Glutamatergic neuron (in vitro differentiated cells): ENCODE data around the gene PRKCE. TPM values are rescaled to one million over a fixed set of nuclear protein-coding genes. Genes with fewer than 3 reads are reported as not detected.
"Not testable (repeated sequence)": the region's sequence is repeated elsewhere in the genome, so short reads cannot be mapped to it uniquely, and the experiment has no call there.

ENCODE experiments used
- DNase-seq: peaks from one replicate; pipeline ENCODE4 v3.0.0; 2022
- H3K27ac Mint-ChIP-seq: one replicate; pipeline ENCODE4 v1.8.0; 2020; ENCODE audit warnings: mild to moderate bottlenecking, mixed read lengths, inconsistent platforms; ENCODE audit not compliant: unreplicated experiment
- H3K27me3 Mint-ChIP-seq: one replicate; pipeline ENCODE4 v1.8.0; 2020; ENCODE audit warnings: mild to moderate bottlenecking, moderate library complexity, mixed read lengths, inconsistent platforms; ENCODE audit not compliant: unreplicated experiment
- H3K36me3 Mint-ChIP-seq: one replicate; pipeline ENCODE4 v1.8.0; 2020; ENCODE audit warnings: mild to moderate bottlenecking, mixed read lengths, inconsistent platforms; ENCODE audit not compliant: unreplicated experiment
- H3K4me1 Mint-ChIP-seq: one replicate; pipeline ENCODE4 v1.8.0; 2020; ENCODE audit warnings: mild to moderate bottlenecking, low read depth, mixed read lengths, inconsistent platforms; ENCODE audit not compliant: unreplicated experiment
- H3K4me3 Mint-ChIP-seq: one replicate; pipeline ENCODE4 v1.8.0; 2020; ENCODE audit warnings: mild to moderate bottlenecking, mixed read lengths, inconsistent platforms; ENCODE audit not compliant: unreplicated experiment
- H3K9me3 Mint-ChIP-seq: one replicate; pipeline ENCODE4 v1.8.0; 2020; ENCODE audit warnings: mild to moderate bottlenecking, moderate library complexity, mixed read lengths, inconsistent platforms; ENCODE audit not compliant: unreplicated experiment
- CTCF ChIP-seq: fragments of 200-600 bp; sonication (generic); IDR thresholded peaks from one replicate; pipeline ENCODE4 v1.5.0; 2021; ENCODE audit not compliant: partially characterized antibody, unreplicated experiment
- total RNA-seq: library from RNA; stranded (reverse); fragmentation: NEBNext Ultra II Directional; extraction: Animal tissue kit (Norgen Biotek cat#: 25700); gene quantifications from one replicate; pipeline ENCODE4 v1.2.1, GENCODE V29; 2021; ENCODE audit not compliant: unreplicated experiment

The PRKCE gene
- total RNA-seq, 1 donor from 2014 or later = 74.8 TPM

- peaks cover 10% of the 10 kb centered on the region for H3K9me3 Mint-ChIP-seq
- no peak overlapping the region for H3K27ac Mint-ChIP-seq
- H3K4me1 Mint-ChIP-seq = peaks cover 37% of the 10 kb centered on the region
- H3K27me3 Mint-ChIP-seq = no peaks in the 10 kb centered on the region
- no peak for DNase-seq
- H3K4me3 Mint-ChIP-seq = no peak overlapping the region
- no peaks in the 10 kb centered on the region for H3K36me3 Mint-ChIP-seq
- TF ChIP-seq CTCF = no peak
These were observed 41.1 kb downstream of the PRKCE start for GRCh38 chr2:45692566-45692965.

- H3K4me1 Mint-ChIP-seq = peaks cover 42% of the 10 kb centered on the region
- not testable (repeated sequence) for H3K9me3 Mint-ChIP-seq, H3K27me3 Mint-ChIP-seq, H3K36me3 Mint-ChIP-seq, H3K27ac Mint-ChIP-seq, DNase-seq, H3K4me3 Mint-ChIP-seq
These were observed 44.1 kb downstream of the PRKCE start for GRCh38 chr2:45695480-45696007.

GRCh38 chr2:45696708-45697107, 45.2 kb downstream of the PRKCE start:
- TF ChIP-seq CTCF = no peak
- no peaks in the 10 kb centered on the region for H3K9me3 Mint-ChIP-seq
- H3K27ac Mint-ChIP-seq = no peak overlapping the region
- H3K4me3 Mint-ChIP-seq = no peak overlapping the region
- DNase-seq = no peak
- no peaks in the 10 kb centered on the region for H3K27me3 Mint-ChIP-seq
- no peaks in the 10 kb centered on the region for H3K36me3 Mint-ChIP-seq
- H3K4me1 Mint-ChIP-seq = peaks cover 34% of the 10 kb centered on the region

- H3K36me3 Mint-ChIP-seq = no peaks in the 10 kb centered on the region
- no peak overlapping the region for H3K4me3 Mint-ChIP-seq
- no peak for TF ChIP-seq CTCF
- no peaks in the 10 kb centered on the region for H3K9me3 Mint-ChIP-seq
- H3K4me1 Mint-ChIP-seq = peaks cover 34% of the 10 kb centered on the region
- no peaks in the 10 kb centered on the region for H3K27me3 Mint-ChIP-seq
- no peak for DNase-seq
- H3K27ac Mint-ChIP-seq = no peak overlapping the region
These were observed 45.7 kb downstream of the PRKCE start for GRCh38 chr2:45697190-45697589.

- Mint-ChIP-seq H3K4me1 (peaks cover 32% of the 10 kb centered on the region), H3K27ac (peak overlapping the region; percentile 49), H3K9me3 (no peaks in the 10 kb centered on the region), H3K27me3 (no peaks in the 10 kb centered on the region), H3K36me3 (no peaks in the 10 kb centered on the region), H3K4me3 (peak overlapping the region; percentile 53)
- TF ChIP-seq CTCF = no peak
- no peak for DNase-seq
These were observed 47.1 kb downstream of the PRKCE start for GRCh38 chr2:45698554-45698953.
